Retina (tissue), 1 donor: ENCODE results near the gene RAB1A.

ENCODE experiments used
- DNase-seq: peaks from one replicate; pipeline ENCODE4 v3.0.0-alpha.2; 2016

Gene RAB1A

GRCh38 chr2:65057391-65058052 is 72.4 kb downstream of the RAB1A start:
- DNase-seq = no peak

- no peak for DNase-seq
Observed at GRCh38 chr2:65057054-65057375, 72.9 kb downstream of the RAB1A start.

GRCh38 chr2:65056215-65057053 is 73.5 kb downstream of the RAB1A start, which contains the start of gene CEP68:
CEP68 (plus strand) TSS chr2:65056416; CDS start chr2:65069445, 13,029 bp downstream.
- peak; percentile 99 for DNase-seq

GRCh38 chr2:65055422-65056214 is 74.3 kb downstream of the RAB1A start:
- no peak for DNase-seq

- no peak for DNase-seq
Observed at GRCh38 chr2:65054749-65055421, 75.0 kb downstream of the RAB1A start.

GRCh38 chr2:65053199-65053598 is 76.7 kb downstream of the RAB1A start:
- no peak for DNase-seq

GRCh38 chr2:65050931-65051330 is 79.0 kb downstream of the RAB1A start:
- no peak for DNase-seq

GRCh38 chr2:65049010-65049639 is 80.8 kb downstream of the RAB1A start:
- no peak for DNase-seq

GRCh38 chr2:65046633-65047407 is 83.1 kb downstream of the RAB1A start:
- DNase-seq = no peak

- DNase-seq = no peak
Observed at GRCh38 chr2:65045651-65046050, 84.3 kb downstream of the RAB1A start.

- no peak for DNase-seq
Observed at GRCh38 chr2:65044097-65044735, 85.7 kb downstream of the RAB1A start.

- no peak for DNase-seq
Observed at GRCh38 chr2:65043001-65043400, 86.9 kb downstream of the RAB1A start.

- DNase-seq = peak; percentile 81
Observed at GRCh38 chr2:65040400-65041261, 89.3 kb downstream of the RAB1A start.

GRCh38 chr2:65039640-65040039 is 90.3 kb downstream of the RAB1A start:
- DNase-seq = no peak

- no peak for DNase-seq
Observed at GRCh38 chr2:65037178-65037577, 92.7 kb downstream of the RAB1A start.
